HepG2 (cell line): ENCODE results near the gene RTN4.

ENCODE experiments used
- ATF3 ChIP-seq: sonication (generic); formaldehyde crosslinking; IDR thresholded peaks from 2 replicates; pipeline ENCODE4 v1.4.0; 2020; ENCODE audit warnings: missing genetic modification reagents
- BCL6 ChIP-seq: IDR thresholded peaks from 2 replicates; pipeline ENCODE4 v1.6.1; 2016; ENCODE audit warnings: missing genetic modification reagents, missing compliant biosample characterization
- MAFK ChIP-seq, 2 experiments: IDR thresholded peaks in 1 of 2; conservative IDR thresholded peaks in 1 of 2; 2 replicates each; pipeline ENCODE4 v1.6.1; 2011; ENCODE audit warnings: improper control_type of control experiment in 2 of 2, low read length in 2 of 2
- SP1 ChIP-seq, 2 experiments: fragments of 450-650 bp in 1 of 2; sonication (generic) in 1 of 2; formaldehyde crosslinking in 1 of 2; IDR thresholded peaks; 2 replicates each; pipeline versions ENCODE4 v1.4.0 to v1.6.1; 2016 to 2020; ENCODE audit warnings: missing genetic modification reagents in 1 of 2
- ZMYM2 ChIP-seq: sonication (generic); formaldehyde crosslinking; IDR thresholded peaks from 2 replicates; pipeline ENCODE4 v1.8.0; 2022; ENCODE audit warnings: mild to moderate bottlenecking, missing genetic modification reagents
- ZNF607 ChIP-seq: sonication (generic); formaldehyde crosslinking; IDR thresholded peaks from 2 replicates; pipeline ENCODE4 v1.5.1; 2020; ENCODE audit warnings: missing genetic modification reagents, mild to moderate bottlenecking, borderline replicate concordance
- ZNF644 ChIP-seq: IDR thresholded peaks from 2 replicates; pipeline ENCODE4 v1.6.1; 2016; ENCODE audit warnings: low read depth
- ZZZ3 ChIP-seq: sonication (generic); formaldehyde crosslinking; IDR thresholded peaks from 2 replicates; pipeline ENCODE4 v1.4.0; 2020; ENCODE audit warnings: missing genetic modification reagents, mild to moderate bottlenecking, borderline replicate concordance
- TF ChIP-seq, protein P1 (sequence below): sonication (generic); formaldehyde crosslinking; IDR thresholded peaks from 2 replicates; pipeline ENCODE4 v1.4.0; 2020; ENCODE audit warnings: missing genetic modification reagents

DNA sequence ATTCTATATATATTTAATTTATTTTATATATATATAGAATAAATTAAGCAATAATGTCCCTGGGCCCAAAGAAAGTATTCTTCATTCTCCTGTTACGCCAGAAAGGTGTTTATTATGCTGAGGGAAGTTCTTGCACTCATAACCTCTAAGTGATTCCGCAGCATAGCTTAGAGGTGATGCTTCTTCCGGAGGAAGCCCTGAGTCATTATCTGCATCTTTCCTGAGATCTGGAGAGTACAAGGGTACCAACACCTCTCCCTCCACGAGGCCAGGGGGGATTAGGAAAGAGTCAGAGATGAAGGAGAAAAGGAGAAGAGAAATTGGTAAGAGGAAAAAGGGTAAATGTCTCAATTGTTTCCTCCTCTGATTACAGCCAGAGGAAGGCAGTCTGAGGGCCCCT, 43.1 kb upstream of the RTN4 start:
- TF ChIP-seq ZNF607 (CRISPR knock-in tag), result no peak
- no peak for TF ChIP-seq ATF3 (CRISPR knock-in tag)
- no peak for TF ChIP-seq SP1 (IDR thresholded peaks at IDR 0.05)
- TF ChIP-seq SP1 (CRISPR knock-in tag; IDR thresholded peaks at IDR 0.05), result no peak
- TF ChIP-seq ZNF644 (CRISPR knock-in tag), result no peak
- TF ChIP-seq, protein P1, sequence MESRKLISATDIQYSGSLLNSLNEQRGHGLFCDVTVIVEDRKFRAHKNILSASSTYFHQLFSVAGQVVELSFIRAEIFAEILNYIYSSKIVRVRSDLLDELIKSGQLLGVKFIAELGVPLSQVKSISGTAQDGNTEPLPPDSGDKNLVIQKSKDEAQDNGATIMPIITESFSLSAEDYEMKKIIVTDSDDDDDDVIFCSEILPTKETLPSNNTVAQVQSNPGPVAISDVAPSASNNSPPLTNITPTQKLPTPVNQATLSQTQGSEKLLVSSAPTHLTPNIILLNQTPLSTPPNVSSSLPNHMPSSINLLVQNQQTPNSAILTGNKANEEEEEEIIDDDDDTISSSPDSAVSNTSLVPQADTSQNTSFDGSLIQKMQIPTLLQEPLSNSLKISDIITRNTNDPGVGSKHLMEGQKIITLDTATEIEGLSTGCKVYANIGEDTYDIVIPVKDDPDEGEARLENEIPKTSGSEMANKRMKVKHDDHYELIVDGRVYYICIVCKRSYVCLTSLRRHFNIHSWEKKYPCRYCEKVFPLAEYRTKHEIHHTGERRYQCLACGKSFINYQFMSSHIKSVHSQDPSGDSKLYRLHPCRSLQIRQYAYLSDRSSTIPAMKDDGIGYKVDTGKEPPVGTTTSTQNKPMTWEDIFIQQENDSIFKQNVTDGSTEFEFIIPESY (CRISPR knock-in tag), result no peak
- no peak for TF ChIP-seq BCL6
- no peak for TF ChIP-seq ZZZ3 (CRISPR knock-in tag)
- no peak for TF ChIP-seq ZMYM2 (CRISPR knock-in tag)
- TF ChIP-seq MAFK (conservative IDR thresholded peaks at IDR 0.05 in 1 of 2, IDR thresholded peaks at IDR 0.05 in 1 of 2; ENCODE audit: low read length in 2 of 2), result no peak
